ENCODE results near the gene CHRM2. TPM values are rescaled to one million over a fixed set of nuclear protein-coding genes. Genes with fewer than 3 reads are reported as not detected.
A peak's percentile ranks its signal among the peaks of the same experiment; 100 is the strongest.
"Not testable (repeated sequence)": the region's sequence is repeated elsewhere in the genome, so short reads cannot be mapped to it uniquely, and the experiment has no call there.

The CHRM2 gene
- total RNA-seq, result 0.52 TPM

- Histone ChIP-seq H3K9ac (ENCODE audit: low read depth in 1 of 3, low read length in 3 of 3) (no peak within 1 kb of the TSS), H3K4me1 (ENCODE audit: control insufficient read depth in 3 of 3, insufficient read depth in 3 of 3, low read length in 3 of 3) (peaks cover 3 to 12% (median 6%) of the 10 kb centered on the region in 3 donors), H3K27me3 (ENCODE audit: control insufficient read depth in 3 of 3, insufficient read depth in 3 of 3, low read length in 3 of 3) (peaks cover 37 to 49% (median 38%) of the 10 kb centered on the region in 3 donors), H3K9me3 (ENCODE audit: control insufficient read depth in 3 of 3, low read length in 3 of 3) (no peaks in the 10 kb centered on the region), H3K4me3 (ENCODE audit: low read length in 3 of 3) (peak within 1 kb of the TSS in 1 of 3 donors; percentile 23), H3K36me3 (ENCODE audit: control insufficient read depth in 3 of 3, insufficient read depth in 3 of 3, low read length in 3 of 3) (no peaks in the 10 kb centered on the region), H3K27ac (ENCODE audit: low read depth, low read length) (no peak within 1 kb of the TSS)
Observed at GRCh38 chr7:136868496-136869000, at the start of gene CHRM2. Gene CHRM2, plus strand, starts transcription at chr7:136868652. Its CDS starts 146,214 bp downstream, at chr7:137014866.

- not testable (repeated sequence) for H3K27ac ChIP-seq (ENCODE audit: low read depth, low read length); H3K27me3 ChIP-seq (ENCODE audit: control insufficient read depth in 3 of 3, insufficient read depth in 3 of 3, low read length in 3 of 3); H3K9me3 ChIP-seq (ENCODE audit: control insufficient read depth in 3 of 3, low read length in 3 of 3); H3K4me3 ChIP-seq (ENCODE audit: low read length in 3 of 3); H3K9ac ChIP-seq (ENCODE audit: low read depth in 1 of 3, low read length in 3 of 3); H3K4me1 ChIP-seq (ENCODE audit: control insufficient read depth in 3 of 3, insufficient read depth in 3 of 3, low read length in 3 of 3); H3K36me3 ChIP-seq (ENCODE audit: control insufficient read depth in 3 of 3, insufficient read depth in 3 of 3, low read length in 3 of 3)
Observed at GRCh38 chr7:136831398-136831797, 37.1 kb upstream of the CHRM2 start.

- Histone ChIP-seq H3K9ac (ENCODE audit: low read depth in 1 of 3, low read length in 3 of 3) (no peak overlapping the region), H3K4me1 (ENCODE audit: control insufficient read depth in 3 of 3, insufficient read depth in 3 of 3, low read length in 3 of 3) (no peaks in the 10 kb centered on the region), H3K4me3 (ENCODE audit: low read length in 3 of 3) (no peak overlapping the region)
Observed at GRCh38 chr7:136845899-136846465, 22.5 kb upstream of the CHRM2 start.

GRCh38 chr7:136847858-136848257 is 20.6 kb upstream of the CHRM2 start:
- H3K27me3 ChIP-seq (ENCODE audit: control insufficient read depth in 3 of 3, insufficient read depth in 3 of 3, low read length in 3 of 3), result no peaks in the 10 kb centered on the region
- no peak overlapping the region for H3K4me3 ChIP-seq (ENCODE audit: low read length in 3 of 3)
- no peaks in the 10 kb centered on the region for H3K9me3 ChIP-seq (ENCODE audit: control insufficient read depth in 3 of 3, low read length in 3 of 3)
- no peaks in the 10 kb centered on the region for H3K36me3 ChIP-seq (ENCODE audit: control insufficient read depth in 3 of 3, insufficient read depth in 3 of 3, low read length in 3 of 3)
- no peak overlapping the region for H3K27ac ChIP-seq (ENCODE audit: low read depth, low read length)
- H3K9ac ChIP-seq (ENCODE audit: low read depth in 1 of 3, low read length in 3 of 3), result no peak overlapping the region
- H3K4me1 ChIP-seq (ENCODE audit: control insufficient read depth in 3 of 3, insufficient read depth in 3 of 3, low read length in 3 of 3), result no peaks in the 10 kb centered on the region

More at GRCh38 chr7:136845899-136846465, 22.5 kb upstream of the CHRM2 start:
- H3K27ac ChIP-seq (ENCODE audit: low read depth, low read length), result no peak overlapping the region
- no peaks in the 10 kb centered on the region for H3K9me3 ChIP-seq (ENCODE audit: control insufficient read depth in 3 of 3, low read length in 3 of 3)
- H3K27me3 ChIP-seq (ENCODE audit: control insufficient read depth in 3 of 3, insufficient read depth in 3 of 3, low read length in 3 of 3), result no peaks in the 10 kb centered on the region
- no peaks in the 10 kb centered on the region for H3K36me3 ChIP-seq (ENCODE audit: control insufficient read depth in 3 of 3, insufficient read depth in 3 of 3, low read length in 3 of 3)

GRCh38 chr7:136853654-136854053 is 14.8 kb upstream of the CHRM2 start:
- Histone ChIP-seq H3K9ac (ENCODE audit: low read depth in 1 of 3, low read length in 3 of 3) (no peak overlapping the region), H3K4me3 (ENCODE audit: low read length in 3 of 3) (no peak overlapping the region), H3K27ac (ENCODE audit: low read depth, low read length) (no peak overlapping the region), H3K27me3 (ENCODE audit: control insufficient read depth in 3 of 3, insufficient read depth in 3 of 3, low read length in 3 of 3) (no peaks in the 10 kb centered on the region), H3K4me1 (ENCODE audit: control insufficient read depth in 3 of 3, insufficient read depth in 3 of 3, low read length in 3 of 3) (no peaks in the 10 kb centered on the region), H3K9me3 (ENCODE audit: control insufficient read depth in 3 of 3, low read length in 3 of 3) (no peaks in the 10 kb centered on the region), H3K36me3 (ENCODE audit: control insufficient read depth in 3 of 3, insufficient read depth in 3 of 3, low read length in 3 of 3) (no peaks in the 10 kb centered on the region)

DNA sequence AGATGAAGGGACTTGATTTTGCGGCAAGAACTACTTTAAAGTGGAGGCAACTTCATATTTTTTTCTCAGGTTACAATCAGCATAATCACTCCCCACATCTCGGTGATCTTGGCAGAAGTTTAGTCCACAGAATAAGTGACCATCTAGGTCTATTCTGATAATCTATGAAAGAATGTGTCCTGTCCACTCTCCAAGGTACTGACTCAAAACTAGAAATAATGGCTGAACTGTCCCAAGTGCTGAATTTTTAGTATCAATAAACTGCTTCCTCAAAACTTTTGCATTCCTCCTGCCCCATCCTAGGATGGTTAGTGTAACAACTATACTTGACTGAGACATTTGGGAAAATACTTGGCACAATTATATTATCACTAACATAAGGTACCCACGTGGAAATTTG is 10.9 kb upstream of the CHRM2 start:
- no peaks in the 10 kb centered on the region for H3K4me1 ChIP-seq (ENCODE audit: control insufficient read depth in 3 of 3, insufficient read depth in 3 of 3, low read length in 3 of 3)
- no peaks in the 10 kb centered on the region for H3K9me3 ChIP-seq (ENCODE audit: control insufficient read depth in 3 of 3, low read length in 3 of 3)
- no peak overlapping the region for H3K9ac ChIP-seq (ENCODE audit: low read depth in 1 of 3, low read length in 3 of 3)
- H3K27ac ChIP-seq (ENCODE audit: low read depth, low read length), result no peak overlapping the region
- H3K27me3 ChIP-seq (ENCODE audit: control insufficient read depth in 3 of 3, insufficient read depth in 3 of 3, low read length in 3 of 3), result no peaks in the 10 kb centered on the region
- no peaks in the 10 kb centered on the region for H3K36me3 ChIP-seq (ENCODE audit: control insufficient read depth in 3 of 3, insufficient read depth in 3 of 3, low read length in 3 of 3)
- no peak overlapping the region for H3K4me3 ChIP-seq (ENCODE audit: low read length in 3 of 3)

- no peak overlapping the region for H3K9ac ChIP-seq (ENCODE audit: low read depth in 1 of 3, low read length in 3 of 3)
- H3K4me3 ChIP-seq (ENCODE audit: low read length in 3 of 3), result no peak overlapping the region
- no peaks in the 10 kb centered on the region for H3K36me3 ChIP-seq (ENCODE audit: control insufficient read depth in 3 of 3, insufficient read depth in 3 of 3, low read length in 3 of 3)
- H3K4me1 ChIP-seq (ENCODE audit: control insufficient read depth in 3 of 3, insufficient read depth in 3 of 3, low read length in 3 of 3), result no peaks in the 10 kb centered on the region
- H3K27ac ChIP-seq (ENCODE audit: low read depth, low read length), result no peak overlapping the region
- H3K9me3 ChIP-seq (ENCODE audit: control insufficient read depth in 3 of 3, low read length in 3 of 3), result no peaks in the 10 kb centered on the region
- no peaks in the 10 kb centered on the region for H3K27me3 ChIP-seq (ENCODE audit: control insufficient read depth in 3 of 3, insufficient read depth in 3 of 3, low read length in 3 of 3)
Observed at GRCh38 chr7:136859803-136860202, 8.6 kb upstream of the CHRM2 start.

DNA sequence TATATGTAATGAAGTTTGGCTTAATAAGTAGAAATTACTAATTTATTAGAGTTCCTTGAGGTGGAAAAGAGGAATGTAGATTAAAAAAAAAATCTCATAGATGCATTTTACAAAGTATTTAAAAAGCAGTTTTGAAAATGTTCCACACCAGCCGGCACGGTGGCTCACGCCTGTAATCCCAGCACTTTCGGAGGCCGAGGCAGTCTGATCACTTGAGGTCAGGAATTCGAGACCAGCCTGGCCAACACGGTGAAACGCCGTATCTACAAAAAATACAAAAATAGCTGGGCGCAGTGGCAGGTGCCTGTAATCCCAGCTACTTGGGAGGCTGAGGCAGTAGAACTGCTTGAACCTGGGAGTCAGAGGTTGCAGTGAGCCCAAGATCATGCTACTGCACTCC is 3.2 kb upstream of the CHRM2 start:
- Histone ChIP-seq H3K4me1 (ENCODE audit: control insufficient read depth in 3 of 3, insufficient read depth in 3 of 3, low read length in 3 of 3) (peaks cover 3 to 6% (median 4%) of the 10 kb centered on the region in 3 donors), H3K9me3 (ENCODE audit: control insufficient read depth in 3 of 3, low read length in 3 of 3) (no peaks in the 10 kb centered on the region), H3K27me3 (ENCODE audit: control insufficient read depth in 3 of 3, insufficient read depth in 3 of 3, low read length in 3 of 3) (peaks cover 23 to 24% (median 24%) of the 10 kb centered on the region in 3 donors), H3K9ac (ENCODE audit: low read depth in 1 of 3, low read length in 3 of 3) (no peak overlapping the region), H3K27ac (ENCODE audit: low read depth, low read length) (no peak overlapping the region), H3K36me3 (ENCODE audit: control insufficient read depth in 3 of 3, insufficient read depth in 3 of 3, low read length in 3 of 3) (no peaks in the 10 kb centered on the region), H3K4me3 (ENCODE audit: low read length in 3 of 3) (no peak overlapping the region)

DNA sequence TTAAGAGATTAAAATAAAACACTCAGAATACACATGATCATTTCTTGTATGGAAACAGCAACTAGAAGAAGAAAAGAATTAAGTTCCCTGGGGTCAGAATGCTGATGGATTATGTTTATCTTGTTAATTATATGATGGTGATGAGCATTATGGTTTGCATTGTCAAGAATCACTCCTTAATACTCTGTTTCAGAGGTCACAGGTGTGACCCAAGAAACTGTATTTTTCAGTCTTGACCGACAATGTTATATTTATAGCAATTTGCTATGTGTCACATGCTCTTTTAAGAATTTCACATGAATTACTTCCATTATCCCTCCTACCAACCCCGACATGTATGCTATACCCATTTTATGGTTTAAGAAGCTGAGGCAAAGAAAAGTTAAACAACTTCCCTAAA is 2.7 kb upstream of the CHRM2 start:
- no peak overlapping the region for H3K9ac ChIP-seq (ENCODE audit: low read depth in 1 of 3, low read length in 3 of 3)
- H3K36me3 ChIP-seq (ENCODE audit: control insufficient read depth in 3 of 3, insufficient read depth in 3 of 3, low read length in 3 of 3), result no peaks in the 10 kb centered on the region
- H3K9me3 ChIP-seq (ENCODE audit: control insufficient read depth in 3 of 3, low read length in 3 of 3), result no peaks in the 10 kb centered on the region
- peaks cover 3 to 9% (median 6%) of the 10 kb centered on the region in 3 donors for H3K4me1 ChIP-seq (ENCODE audit: control insufficient read depth in 3 of 3, insufficient read depth in 3 of 3, low read length in 3 of 3)
- H3K4me3 ChIP-seq (ENCODE audit: low read length in 3 of 3), result no peak overlapping the region
- H3K27ac ChIP-seq (ENCODE audit: low read depth, low read length), result no peak overlapping the region
- H3K27me3 ChIP-seq (ENCODE audit: control insufficient read depth in 3 of 3, insufficient read depth in 3 of 3, low read length in 3 of 3), result peaks cover 28 to 29% (median 29%) of the 10 kb centered on the region in 3 donors

GRCh38 chr7:136869001-136869961 is 829 bp downstream of the CHRM2 start:
- Histone ChIP-seq H3K9me3 (ENCODE audit: control insufficient read depth in 3 of 3, low read length in 3 of 3) (no peaks in the 10 kb centered on the region), H3K4me3 (ENCODE audit: low read length in 3 of 3) (peak overlapping the region in 1 of 3 donors; percentile 23), H3K4me1 (ENCODE audit: control insufficient read depth in 3 of 3, insufficient read depth in 3 of 3, low read length in 3 of 3) (peaks cover 3 to 12% (median 6%) of the 10 kb centered on the region in 3 donors), H3K27me3 (ENCODE audit: control insufficient read depth in 3 of 3, insufficient read depth in 3 of 3, low read length in 3 of 3) (peaks cover 37 to 49% (median 38%) of the 10 kb centered on the region in 3 donors), H3K9ac (ENCODE audit: low read depth in 1 of 3, low read length in 3 of 3) (no peak overlapping the region), H3K36me3 (ENCODE audit: control insufficient read depth in 3 of 3, insufficient read depth in 3 of 3, low read length in 3 of 3) (no peaks in the 10 kb centered on the region), H3K27ac (ENCODE audit: low read depth, low read length) (no peak overlapping the region)
